NCI-H128 (cell line): Measurements from ENCODE around the gene TEKTIP1.
A peak's percentile ranks its signal among the peaks of the same experiment; 100 is the strongest.

Experiments used
- DNase-seq: peaks from one replicate; lab custom pipeline; 2025; ENCODE audit not compliant: unreplicated experiment; lab: John Stamatoyannopoulos, UW

Gene TEKTIP1

DNA sequence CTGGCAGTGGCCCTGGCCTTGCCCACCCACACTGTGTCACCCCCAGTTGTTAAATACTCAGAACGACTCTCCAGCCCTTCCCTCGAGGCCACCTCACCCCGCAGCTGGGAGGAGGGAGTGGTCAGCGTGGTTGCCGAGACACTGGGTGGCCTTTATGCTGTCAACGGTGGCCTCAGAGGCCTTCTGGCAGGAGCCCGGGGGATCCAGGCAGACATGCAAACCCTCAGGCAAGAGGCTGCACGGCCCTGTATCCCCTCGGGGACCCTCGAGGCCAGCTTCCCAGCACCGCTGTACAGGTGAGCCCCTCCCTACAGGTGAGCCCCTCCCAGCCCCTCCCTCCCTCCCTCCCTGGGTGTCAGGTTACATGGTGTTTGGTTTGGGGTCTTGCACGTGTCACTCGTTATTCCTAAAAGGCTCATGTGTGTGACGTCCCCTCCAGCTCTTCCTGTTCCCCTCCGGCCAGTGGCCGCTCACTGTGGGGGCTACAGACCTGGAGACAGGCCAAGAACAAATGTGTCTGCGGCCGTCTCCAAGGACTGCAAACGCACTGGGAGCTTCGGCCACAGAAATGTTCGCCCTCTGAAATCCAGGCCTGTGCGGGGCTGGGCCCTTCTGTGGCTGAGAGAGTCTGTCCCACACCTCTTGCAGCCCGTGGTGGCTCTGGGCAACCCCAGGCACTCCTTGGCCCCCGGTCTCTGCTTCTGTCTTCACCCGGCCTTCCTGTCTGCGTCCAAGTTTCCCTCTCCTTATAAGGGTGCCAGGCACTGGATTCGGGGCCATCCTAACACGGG, at the start of gene TEKTIP1:
TEKTIP1 (plus strand) TSS at position 210 of the 791 bp plus-strand sequence; CDS start at position 214, 4 bp downstream.
- DNase-seq: no peak

DNA sequence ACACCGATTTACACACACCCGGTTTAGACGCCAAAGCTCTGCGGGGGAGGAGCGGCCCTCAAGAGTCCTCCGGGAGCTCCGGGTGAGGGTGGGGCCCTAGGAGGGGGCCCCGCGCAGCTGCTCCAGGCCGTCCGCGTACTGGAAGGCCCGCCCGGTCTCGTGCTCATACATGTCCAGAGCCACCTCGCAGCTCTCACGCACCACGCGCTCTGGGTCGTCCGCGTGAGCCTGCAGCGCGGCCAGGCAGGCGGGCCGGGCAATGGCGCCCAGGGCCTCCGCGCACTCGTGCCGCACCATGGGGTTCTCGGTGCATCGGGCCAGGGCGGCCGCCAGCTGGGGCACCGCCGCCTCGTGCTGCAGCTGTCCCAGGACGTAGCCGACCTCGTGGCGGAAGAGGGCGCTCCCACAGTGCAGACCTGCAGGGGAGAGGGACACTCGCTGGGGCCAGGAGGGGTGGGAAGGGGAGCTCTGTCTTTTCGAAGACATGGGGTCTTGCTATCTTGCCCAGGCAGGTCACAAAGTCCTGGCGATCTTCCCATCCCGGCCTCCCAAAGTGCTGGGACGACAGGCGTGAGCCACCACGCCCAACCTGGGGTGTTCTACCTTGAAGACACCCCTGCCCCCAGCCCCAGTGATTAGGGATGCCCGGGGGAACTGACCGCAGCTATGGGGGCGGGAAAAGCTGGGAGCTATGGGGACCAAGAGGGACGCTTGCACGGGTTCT, 47.4 kb upstream of the TEKTIP1 start:
- no peak for DNase-seq

DNA sequence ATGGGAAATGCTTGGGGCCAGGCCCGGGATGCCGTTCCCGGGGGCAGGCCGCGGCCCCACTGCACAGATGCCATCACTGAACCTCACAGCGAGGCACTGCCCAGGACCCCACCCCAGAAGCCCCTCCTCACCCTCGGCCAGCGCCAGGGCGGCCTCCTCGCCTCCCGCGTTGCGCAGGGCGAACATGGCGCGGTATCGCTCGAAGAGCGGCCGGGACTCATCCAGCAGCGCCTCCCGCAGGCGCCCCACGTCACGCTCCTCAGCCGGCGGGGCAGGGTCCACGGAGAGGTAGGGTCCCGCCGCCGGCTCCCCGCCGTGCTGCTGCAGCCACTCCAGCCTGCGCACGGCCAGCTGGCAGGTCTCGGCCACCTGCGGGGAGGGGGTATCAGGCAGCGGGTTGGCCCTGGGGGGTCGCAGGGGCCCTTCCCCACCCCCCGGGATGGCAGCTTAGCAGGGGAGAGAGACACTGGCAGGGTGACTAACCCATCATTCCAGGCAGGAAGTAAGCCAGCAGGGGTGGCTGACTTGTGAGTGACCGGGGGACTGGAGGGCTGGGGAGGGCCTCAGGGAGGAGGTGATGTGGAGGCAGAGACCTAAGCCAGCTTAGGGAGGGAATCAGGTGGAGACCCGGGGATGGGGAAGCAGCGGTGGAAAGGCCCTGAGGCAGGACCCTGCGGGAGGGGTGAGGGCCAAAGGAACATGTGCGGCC, 46.7 kb upstream of the TEKTIP1 start:
- DNase-seq: no peak

DNA sequence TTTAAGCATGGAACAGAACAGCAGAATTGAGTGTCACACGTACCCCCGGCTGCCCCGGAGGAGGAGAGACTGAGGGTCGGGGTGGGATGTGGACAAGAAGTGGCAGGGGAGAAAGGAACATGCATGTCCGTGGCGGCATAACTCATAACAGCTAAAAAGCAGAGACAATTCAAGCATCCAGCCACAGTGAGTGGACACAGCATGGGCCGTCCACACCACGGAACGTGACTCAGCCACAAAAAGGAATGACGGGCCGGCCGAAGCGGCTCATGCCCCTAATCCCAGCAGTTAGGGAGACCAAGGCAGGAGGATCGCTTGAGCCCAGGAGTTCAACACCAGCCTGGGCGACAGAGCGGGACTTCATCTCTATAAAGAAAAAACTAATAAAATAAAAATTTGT, 46.1 kb upstream of the TEKTIP1 start:
- no peak for DNase-seq

DNA sequence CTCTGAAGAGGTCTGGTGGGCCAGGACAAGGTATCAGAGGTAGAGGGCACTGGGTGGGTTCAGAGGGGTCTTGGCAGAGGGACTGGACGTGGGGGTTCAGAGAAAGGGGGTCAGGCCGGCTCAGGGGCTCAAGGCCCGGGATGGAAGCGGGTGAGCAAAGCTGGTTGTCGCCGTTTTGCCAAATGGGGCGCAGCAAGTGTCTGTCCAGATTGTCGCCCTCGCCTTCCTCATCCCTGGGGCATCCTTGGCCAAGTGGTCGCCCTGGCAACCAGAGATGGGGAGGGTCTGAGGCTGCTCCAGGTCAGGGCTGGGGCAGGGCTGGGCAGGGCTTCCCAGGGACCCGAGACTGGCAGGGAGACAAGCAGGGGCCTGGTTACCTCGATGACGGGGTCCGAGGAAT, 45.3 kb upstream of the TEKTIP1 start:
- no peak for DNase-seq

DNA sequence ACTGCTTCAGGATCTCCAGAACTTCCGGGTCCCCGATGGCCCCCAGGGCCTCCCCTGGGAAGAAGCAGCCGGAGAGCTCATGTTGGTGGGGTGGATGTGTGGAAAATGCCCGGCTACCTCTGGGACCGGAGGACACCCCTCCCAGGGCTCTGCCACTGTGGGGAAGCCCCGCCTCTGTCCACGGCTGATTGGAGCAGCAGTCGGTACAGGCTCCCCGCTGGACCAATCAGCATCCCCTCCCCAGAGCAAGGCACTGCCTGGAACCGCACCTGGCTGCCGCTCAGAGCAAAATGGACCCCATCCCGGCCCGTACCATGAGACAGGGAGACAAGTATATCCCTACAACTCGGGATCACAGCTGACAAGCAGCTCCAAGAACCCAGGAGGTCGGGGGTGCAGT, 44.9 kb upstream of the TEKTIP1 start:
- no peak for DNase-seq

DNA sequence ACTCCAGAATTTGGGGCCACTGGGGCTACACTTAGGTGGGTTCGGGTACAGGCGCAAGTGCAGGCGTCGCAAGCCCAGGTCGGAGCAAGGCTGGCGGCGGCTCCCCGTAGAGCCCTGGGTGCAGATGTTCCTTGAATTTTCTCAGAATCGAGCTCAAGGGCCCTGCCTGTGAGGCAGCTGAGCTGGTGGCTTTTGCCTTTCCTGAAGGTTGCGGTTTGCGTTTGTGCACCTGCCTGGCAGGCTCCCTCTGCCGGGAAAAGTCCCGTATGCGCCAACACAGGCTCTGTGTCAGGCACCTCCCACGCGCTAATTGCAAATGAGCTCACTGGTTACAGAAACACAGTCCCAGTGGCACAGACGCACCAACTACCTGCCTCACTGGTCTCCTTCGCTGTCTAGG, 44.4 kb upstream of the TEKTIP1 start:
- DNase-seq: no peak

DNA sequence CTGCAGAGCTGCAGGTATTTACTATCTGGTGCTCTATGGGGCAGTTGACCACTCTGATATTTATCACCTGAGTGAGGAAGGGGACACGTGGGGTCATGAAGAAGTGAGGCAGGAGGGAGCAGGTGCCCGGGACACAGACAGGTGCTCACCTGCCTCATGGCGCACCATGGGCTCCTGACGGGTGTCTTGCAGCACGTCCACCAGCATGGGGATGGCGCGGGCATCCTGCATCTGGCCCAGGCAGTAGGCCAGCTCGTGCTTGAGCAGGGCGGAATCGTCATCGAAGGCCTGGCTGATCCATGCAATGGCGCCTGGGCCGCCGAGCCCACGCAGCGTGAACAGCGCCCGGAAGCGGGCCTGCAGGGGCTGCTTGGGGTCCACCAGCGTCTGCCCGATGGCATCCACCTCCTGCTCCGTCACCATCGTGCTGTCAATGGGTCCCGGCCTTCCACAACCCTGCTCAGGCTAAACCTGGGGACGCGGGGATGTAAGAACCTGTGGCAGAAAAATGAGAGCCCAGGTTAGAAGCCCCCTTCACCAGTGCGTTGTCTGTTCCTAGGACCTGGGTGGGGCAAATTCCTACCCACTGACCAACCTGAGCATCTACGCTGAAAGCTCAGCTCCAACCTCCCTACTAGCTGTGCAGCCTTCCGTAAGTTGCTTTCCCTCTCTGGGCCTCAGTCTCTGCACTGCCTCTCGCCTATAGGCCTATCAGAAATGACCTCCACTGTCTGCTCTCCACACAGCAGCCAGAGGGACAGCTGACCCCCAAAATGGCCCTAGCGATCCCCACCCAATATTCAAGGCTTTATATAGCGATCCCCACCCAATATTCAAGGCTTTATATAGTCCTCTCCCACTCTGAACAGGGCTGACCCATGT, 42.3 kb upstream of the TEKTIP1 start:
- no peak for DNase-seq

DNA sequence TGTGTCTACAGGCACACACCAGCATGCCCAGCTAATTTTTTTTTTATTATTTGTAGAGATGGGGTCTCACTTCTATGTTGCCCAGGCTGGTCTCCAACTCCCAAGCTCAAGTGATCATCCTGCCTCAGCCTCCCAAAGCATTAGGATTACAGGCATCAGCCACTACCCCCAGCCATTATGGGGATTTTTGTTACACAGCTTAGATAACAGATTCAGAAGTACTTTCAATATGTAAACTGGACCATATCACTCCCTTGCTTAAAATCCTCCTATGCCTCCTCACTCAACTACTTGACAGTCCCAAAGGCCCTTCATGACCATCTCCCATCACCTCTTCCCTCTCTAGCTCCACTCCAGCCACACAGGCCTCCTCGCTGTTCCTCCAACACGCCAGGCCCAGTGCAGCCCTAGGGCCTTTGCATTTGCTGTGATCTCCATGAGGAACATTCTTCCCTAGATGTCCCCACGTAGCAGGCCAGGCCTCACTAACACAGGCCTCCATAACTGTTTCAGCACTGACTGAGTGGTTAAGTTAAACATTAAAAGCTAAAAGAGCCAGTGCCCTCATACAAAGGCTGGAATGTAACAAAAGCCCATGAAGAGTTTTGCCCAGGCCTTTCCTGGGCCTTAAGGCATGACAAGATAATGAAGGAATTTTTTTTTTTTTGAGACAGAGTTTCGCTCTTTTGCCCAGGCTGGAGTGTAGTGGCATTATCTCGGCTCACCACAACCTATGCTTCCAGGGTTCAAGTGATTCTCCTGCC, 41.0 kb upstream of the TEKTIP1 start:
- no peak for DNase-seq

DNA sequence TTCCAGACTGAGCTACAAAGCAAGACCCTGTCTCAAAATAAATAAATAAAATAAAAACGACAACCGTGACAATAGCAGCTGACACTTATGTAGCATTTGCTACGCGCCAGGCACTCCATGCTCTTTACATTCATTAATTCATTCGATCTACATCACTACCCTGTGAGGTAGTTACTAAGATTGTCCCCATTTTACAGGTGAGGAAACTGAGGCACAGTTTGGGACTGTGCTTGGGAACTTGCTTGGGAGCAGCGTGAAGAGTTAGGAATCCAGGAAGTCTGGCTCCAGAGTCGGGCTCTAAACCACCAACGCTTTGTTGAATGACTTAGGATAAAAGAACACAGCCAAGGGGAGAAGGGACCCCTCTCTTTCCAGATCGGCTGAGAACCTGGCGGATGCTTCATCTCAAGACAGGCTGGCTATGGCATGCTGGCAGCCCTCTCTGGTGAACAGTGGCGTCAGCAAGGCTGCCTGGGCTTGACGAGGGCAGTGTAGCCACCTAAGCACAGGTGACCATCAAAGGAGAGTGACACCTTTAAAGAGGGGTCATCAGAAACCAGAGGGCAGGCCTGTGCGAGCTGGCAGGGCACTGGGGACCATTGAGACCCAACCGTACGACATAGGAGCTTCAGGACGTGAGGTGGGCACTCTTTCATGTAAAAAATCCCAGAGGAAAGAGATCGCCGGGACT, 39.1 kb upstream of the TEKTIP1 start:
- no peak for DNase-seq

DNA sequence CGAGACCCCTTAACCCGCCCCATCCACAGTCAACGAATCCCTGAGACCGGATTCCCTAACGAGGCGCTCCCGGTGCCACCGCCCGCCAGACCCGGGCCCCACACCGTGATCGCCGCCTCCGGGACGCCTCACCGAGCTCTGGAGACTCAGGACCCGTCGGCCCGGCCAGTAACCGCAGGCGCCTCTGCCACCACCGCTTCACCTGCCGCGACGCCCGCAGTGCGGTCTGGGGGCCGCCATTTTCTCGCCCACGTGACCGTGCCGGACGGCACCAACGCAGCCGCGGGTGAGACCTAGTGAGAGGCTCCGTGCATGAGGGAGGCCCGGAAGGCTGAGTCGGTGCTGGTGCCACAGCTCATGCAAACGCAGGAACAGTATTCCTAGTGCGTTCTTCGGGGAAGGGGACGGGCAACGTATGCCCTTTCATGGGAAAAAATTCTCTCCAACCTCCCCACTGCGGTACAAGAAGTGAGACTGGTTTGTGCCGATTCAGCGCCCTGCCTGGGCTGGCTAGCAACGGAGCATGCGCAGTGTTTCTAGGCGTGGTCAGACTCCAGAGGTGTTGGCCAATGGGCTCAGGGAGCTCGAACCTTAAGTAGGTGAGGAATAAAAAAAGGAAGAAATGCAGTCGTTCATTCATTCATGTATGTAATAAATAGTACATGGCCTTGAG, 38.4 kb upstream of the TEKTIP1 start, which contains the start of gene DOHH:
DOHH (minus strand) TSS at position 246 of the 673 bp plus-strand sequence. CDS start 3,860 bp downstream, outside the sequence.
- peak; percentile 95 for DNase-seq

DNA sequence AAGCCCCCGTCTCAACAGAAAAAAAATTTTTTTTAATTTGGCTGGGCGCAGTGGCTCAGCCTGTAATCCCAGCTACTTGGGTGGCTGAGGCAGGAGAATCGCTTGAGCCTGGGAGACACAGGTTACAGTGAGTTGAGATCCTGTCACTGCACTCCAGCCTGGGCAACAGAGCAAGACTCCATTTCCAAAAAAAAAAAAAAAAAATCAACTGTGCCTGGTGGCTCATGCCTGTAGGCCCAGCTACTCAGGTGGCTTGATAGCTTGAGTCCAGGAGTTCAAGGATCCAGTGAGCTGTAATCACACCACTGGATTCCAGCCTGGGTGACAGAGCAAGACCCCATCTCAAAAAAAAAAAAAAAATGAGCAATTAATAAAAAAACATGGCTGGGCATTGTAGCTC, 37.2 kb upstream of the TEKTIP1 start:
- DNase-seq: no peak

DNA sequence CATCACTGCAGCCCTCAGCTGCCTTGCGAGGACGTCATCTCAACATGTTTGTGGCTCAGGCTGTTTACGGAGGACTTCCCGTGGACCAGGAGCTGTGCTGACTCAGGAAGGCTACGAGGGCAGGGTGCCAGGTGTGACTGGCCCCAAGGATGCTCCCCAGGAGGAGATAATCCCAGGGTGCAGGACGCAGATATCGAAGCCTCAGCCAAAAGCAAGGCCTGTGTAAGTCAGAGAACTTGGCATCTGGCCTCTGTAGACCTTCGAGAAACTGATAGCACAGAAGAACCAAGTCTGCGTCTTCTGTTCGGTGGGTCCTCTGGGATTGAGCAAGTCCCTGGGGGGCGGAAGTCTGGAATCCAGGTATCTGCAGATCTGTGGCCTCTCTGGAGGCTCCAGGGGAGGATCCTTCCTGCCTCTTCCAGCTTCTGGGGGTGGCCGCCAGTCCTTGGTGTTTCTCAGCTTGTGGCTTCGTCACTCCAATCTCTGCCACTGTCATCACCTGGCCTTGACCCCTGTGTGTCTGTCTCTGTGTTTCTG, 35.9 kb upstream of the TEKTIP1 start:
- DNase-seq: no peak

DNA sequence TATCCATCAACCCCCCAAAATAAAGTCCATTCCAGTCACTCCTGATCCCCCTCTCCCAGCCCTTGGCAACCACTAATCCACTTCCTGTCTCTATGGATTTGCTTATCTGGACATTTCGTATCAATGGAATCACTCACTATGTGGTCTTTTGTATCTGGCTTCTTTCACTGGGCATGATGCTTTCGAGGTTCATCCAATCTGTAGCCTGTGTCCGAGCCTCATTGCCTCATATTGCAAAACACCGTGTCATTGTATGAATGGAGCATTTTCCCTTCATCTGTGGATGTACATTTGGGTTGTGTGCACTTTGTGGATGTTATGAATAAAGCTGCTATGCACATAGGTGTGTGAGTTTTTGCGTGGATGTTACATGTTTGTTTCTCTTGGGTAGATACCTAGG, 34.2 kb upstream of the TEKTIP1 start:
- DNase-seq: no peak

DNA sequence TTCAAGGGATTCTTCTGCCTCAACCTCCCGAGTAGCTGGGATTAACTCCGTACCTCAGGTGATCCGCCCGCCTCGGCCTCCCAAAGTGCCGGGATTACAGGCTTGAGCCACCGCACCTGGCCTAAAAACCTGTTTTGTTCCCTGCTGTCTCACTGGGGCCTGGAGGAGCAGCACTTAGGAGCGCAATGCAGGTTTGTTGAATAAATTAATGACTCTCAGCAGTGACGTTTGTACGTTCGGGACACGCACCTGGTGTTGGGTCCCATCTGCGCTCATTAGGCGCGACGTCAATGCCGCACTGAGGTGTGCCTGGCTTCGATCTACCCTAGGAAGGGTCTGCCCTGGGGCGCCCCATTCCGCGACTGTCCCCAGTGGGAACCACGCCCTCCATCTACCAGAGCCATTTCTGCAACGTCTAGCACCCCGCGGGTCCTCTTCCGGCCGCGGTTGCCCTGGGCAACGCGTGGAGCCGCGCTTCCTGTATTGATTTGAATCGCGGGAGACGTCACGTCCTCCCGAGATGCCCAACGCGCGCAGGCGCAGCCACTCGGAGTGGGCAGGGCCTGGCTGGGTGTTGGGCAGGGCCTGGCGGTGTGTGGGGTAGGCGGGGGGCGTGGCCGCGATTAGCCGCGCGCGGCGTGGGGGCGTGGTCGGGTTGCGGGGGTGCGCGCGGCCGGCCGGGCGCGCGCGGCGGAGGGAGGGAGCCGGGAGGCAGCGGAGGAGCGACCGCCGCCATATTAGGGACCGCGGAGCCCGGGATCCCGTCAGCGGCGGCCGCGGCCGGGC, 33.2 kb upstream of the TEKTIP1 start, which contains the start of gene FZR1:
FZR1 (plus strand) TSS at position 714 of the 786 bp plus-strand sequence. CDS start 16,679 bp downstream, outside the sequence.
- peak; percentile 98 for DNase-seq

DNA sequence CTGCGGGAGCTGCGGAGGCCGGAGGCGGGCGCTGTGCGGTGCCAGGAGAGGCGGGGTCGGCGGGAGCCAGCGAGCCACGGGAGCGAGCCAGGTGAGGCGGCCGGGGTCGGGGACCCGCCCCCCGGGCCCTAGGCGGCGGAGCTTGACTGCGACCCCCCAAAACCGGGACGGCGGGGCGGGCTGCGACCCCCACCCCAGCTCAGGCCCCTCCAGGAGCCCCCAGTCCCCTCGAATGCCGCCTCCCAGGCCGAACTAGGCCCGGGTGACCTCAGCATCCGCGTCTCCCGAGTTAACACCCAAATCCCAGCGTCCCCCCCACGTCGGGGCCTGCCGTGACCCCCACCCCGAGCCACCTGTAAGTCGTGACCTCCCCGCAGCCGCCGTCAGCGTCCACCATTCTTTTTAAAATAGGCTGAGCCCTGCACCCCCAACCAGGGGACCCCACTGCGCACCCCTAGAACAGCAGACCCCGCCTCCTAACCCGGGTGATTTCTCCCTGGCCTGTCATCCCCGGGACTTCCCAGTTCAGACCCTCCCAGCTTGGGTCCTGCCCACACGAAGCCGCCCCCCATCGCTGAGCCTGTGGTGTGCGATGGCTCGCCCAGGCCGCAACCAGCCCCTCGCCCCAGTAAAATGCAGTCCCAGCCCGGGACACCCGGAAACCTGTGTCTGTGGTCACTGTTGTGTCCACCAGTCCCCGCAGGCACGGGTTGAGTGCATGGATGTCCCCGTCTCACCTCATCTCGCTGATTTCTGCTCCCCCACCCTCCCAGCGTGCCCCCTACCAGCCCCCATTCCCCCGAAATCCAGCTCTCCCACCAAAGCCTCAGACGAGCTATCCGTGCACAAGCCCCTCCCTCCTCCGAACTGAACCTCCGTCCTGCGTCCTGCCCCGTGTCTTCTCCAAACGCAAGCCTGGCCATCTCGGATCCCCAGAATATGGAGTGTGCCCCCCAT, 32.3 kb upstream of the TEKTIP1 start:
- no peak for DNase-seq
